ENCODE data around the gene PPIP5K2. TPM values are rescaled to one million over a fixed set of nuclear protein-coding genes. Genes with fewer than 3 reads are reported as not detected.

The PPIP5K2 gene
- total RNA-seq, 4 donors from 2014 or later, result 40.1 to 60.8 (median 57.7) TPM

DNA sequence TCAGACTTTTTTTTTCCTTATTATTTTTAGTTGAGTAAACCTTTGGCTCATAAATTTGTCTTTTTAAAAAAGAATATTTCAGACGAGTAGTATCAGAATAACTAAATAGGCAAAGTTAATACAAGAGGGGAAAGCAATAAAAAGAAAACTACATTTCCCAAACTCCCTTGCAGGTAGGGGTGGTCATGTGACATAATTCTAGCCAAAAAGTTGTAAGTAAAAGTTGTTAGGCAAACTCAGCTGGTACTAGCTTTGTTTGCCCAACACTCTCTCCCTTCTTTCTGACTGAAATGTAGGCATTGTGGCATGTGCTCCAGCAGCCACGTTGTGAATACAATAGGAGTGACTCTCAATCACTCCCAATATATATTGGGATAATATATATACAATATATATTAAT, 21.1 kb upstream of the PPIP5K2 start:
- 68 to 75% methylated on average over 2 of the region's 2 CpGs for WGBS, 2 donors
- no peak for DNase-seq
- Histone ChIP-seq H3K27ac (no peak overlapping the region), H3K36me3 (no peaks in the 10 kb centered on the region), H3K27me3 (no peaks in the 10 kb centered on the region), H3K9me3 (no peaks in the 10 kb centered on the region), H3K4me3 (replicated peaks in 1 of 3) (no peak overlapping the region), H3K4me1 (no peaks in the 10 kb centered on the region)
- intact Hi-C loops (cut with DNase I), result no loop called here
- no peak for TF ChIP-seq CTCF (IDR thresholded peaks at IDR 0.05)
- no peak for TF ChIP-seq POLR2A (IDR thresholded peaks at IDR 0.05)

- no peak for DNase-seq
- intact Hi-C loops (cut with DNase I), result no loop called here
Observed at GRCh38 chr5:103101079-103101750, 18.9 kb upstream of the PPIP5K2 start.

GRCh38 chr5:103102234-103102633, 17.9 kb upstream of the PPIP5K2 start:
- intact Hi-C loops (cut with DNase I), result no loop called here
- DNase-seq, result no peak
- WGBS, 2 donors, result 95 to 96% methylated on average over 1 of the region's 1 CpG
- TF ChIP-seq CTCF (IDR thresholded peaks at IDR 0.05) (no peak), POLR2A (IDR thresholded peaks at IDR 0.05) (no peak)
- Histone ChIP-seq H3K27ac (no peak overlapping the region), H3K27me3 (no peaks in the 10 kb centered on the region), H3K4me1 (no peaks in the 10 kb centered on the region), H3K4me3 (replicated peaks in 1 of 3) (no peak overlapping the region), H3K36me3 (no peaks in the 10 kb centered on the region), H3K9me3 (no peaks in the 10 kb centered on the region)

More at GRCh38 chr5:103101079-103101750, 18.9 kb upstream of the PPIP5K2 start:
- TF ChIP-seq CTCF (IDR thresholded peaks at IDR 0.05) (no peak), POLR2A (IDR thresholded peaks at IDR 0.05) (no peak)
- no peaks in the 10 kb centered on the region for H3K9me3 ChIP-seq
- no peak overlapping the region for H3K4me3 ChIP-seq (replicated peaks in 1 of 3)
- 93 to 97% methylated on average over 6 of the region's 6 CpGs for WGBS, 2 donors
- H3K4me1 ChIP-seq, result no peaks in the 10 kb centered on the region
- no peaks in the 10 kb centered on the region for H3K36me3 ChIP-seq
- H3K27ac ChIP-seq, result no peak overlapping the region
- no peaks in the 10 kb centered on the region for H3K27me3 ChIP-seq

- no peak for DNase-seq
- H3K4me3 ChIP-seq (replicated peaks in 1 of 3), result no peak overlapping the region
- TF ChIP-seq CTCF (IDR thresholded peaks at IDR 0.05) (no peak), POLR2A (IDR thresholded peaks at IDR 0.05) (no peak)
- no peaks in the 10 kb centered on the region for H3K27me3 ChIP-seq
- intact Hi-C loops (cut with DNase I), result no loop called here
- no peaks in the 10 kb centered on the region for H3K4me1 ChIP-seq
- no peaks in the 10 kb centered on the region for H3K9me3 ChIP-seq
- WGBS, 2 donors, result 63 to 72% methylated on average over 2 of the region's 2 CpGs
- H3K27ac ChIP-seq, result no peak overlapping the region
- peaks cover 0 to 3% of the 10 kb centered on the region in 2 donors for H3K36me3 ChIP-seq
Observed at GRCh38 chr5:103108086-103108485, 12.0 kb upstream of the PPIP5K2 start.

DNA sequence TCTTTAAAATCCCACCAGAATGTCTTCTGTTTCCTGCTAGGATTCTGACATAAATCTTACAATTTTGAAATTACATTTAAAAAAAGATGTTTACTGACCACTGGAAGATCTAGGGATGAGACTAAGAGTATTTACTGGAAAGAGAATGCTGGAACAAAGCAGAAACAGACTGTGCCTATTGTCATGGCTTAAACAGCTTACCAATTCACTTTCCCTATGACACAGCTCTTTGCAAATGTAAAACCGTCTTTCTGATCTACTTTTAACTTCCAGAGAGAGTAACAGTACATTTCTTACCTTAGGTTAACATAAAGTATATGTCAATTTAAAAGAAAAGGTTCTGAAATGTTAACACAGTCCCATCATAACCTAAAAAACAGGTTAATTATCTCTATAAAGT, 10.8 kb upstream of the PPIP5K2 start:
- DNase-seq, result no peak
- peaks cover 0 to 3% of the 10 kb centered on the region in 2 donors for H3K36me3 ChIP-seq
- H3K4me3 ChIP-seq (replicated peaks in 1 of 3), result no peak overlapping the region
- H3K27ac ChIP-seq, result no peak overlapping the region
- TF ChIP-seq CTCF (IDR thresholded peaks at IDR 0.05) (no peak), POLR2A (IDR thresholded peaks at IDR 0.05) (no peak)
- 74 to 84% methylated on average over 1 of the region's 1 CpG for WGBS, 2 donors
- no peaks in the 10 kb centered on the region for H3K27me3 ChIP-seq
- no peaks in the 10 kb centered on the region for H3K9me3 ChIP-seq
- intact Hi-C loops (cut with DNase I), result no loop called here
- no peaks in the 10 kb centered on the region for H3K4me1 ChIP-seq

Measured in thyroid gland (tissue), 4 donors.